Fibroblast of the aortic adventitia (primary cell): ENCODE results near the gene ZNF24. TPM values are rescaled to one million over a fixed set of nuclear protein-coding genes. Genes with fewer than 3 reads are reported as not detected.

Source experiments
- DNase-seq: peaks from one replicate; pipeline ENCODE4 v3.0.0-alpha.2; 2010; ENCODE audit warnings: low read depth
- H3K4me3 ChIP-seq: 2 replicates; pipeline ENCODE4 v1.5.1; 2011; ENCODE audit warnings: low read depth, mild to moderate bottlenecking, control low read depth, low read length, moderate library complexity
- CTCF ChIP-seq: IDR thresholded peaks from 2 replicates; pipeline ENCODE4 v1.5.1; 2011; ENCODE audit warnings: mild to moderate bottlenecking, low read length, control low read depth, inconsistent platforms; ENCODE audit not compliant: insufficient read depth
- total RNA-seq: library from RNA; depleted of rRNA; stranded (reverse); fragments of >200 nt; gene quantifications from 2 replicates; pipeline ENCODE4 v1.2.3, GENCODE V29; 2012; ENCODE audit warnings: low replicate concordance

The ZNF24 gene
- total RNA-seq, 1 donor = 29.4 TPM

- TF ChIP-seq CTCF = peak; percentile 97
- DNase-seq = peak; percentile 92
Observed at GRCh38 chr18:35386600-35387100, 42.4 kb upstream of the ZNF24 start.

GRCh38 chr18:35383136-35383535, 38.9 kb upstream of the ZNF24 start:
- no peak for TF ChIP-seq CTCF
- DNase-seq = no peak
- no peak overlapping the region for H3K4me3 ChIP-seq

More at GRCh38 chr18:35386600-35387100, 42.4 kb upstream of the ZNF24 start:
- no peak overlapping the region for H3K4me3 ChIP-seq

- DNase-seq = no peak
- TF ChIP-seq CTCF = no peak
- H3K4me3 ChIP-seq = no peak overlapping the region
Observed at GRCh38 chr18:35379421-35379820, 35.2 kb upstream of the ZNF24 start.

- DNase-seq = no peak
- no peak overlapping the region for H3K4me3 ChIP-seq
- TF ChIP-seq CTCF = no peak
Observed at GRCh38 chr18:35378574-35378896, 34.3 kb upstream of the ZNF24 start.

GRCh38 chr18:35377875-35378573, 33.8 kb upstream of the ZNF24 start:
- peak; percentile 37 for TF ChIP-seq CTCF
- peak; percentile 66 for DNase-seq
- no peak overlapping the region for H3K4me3 ChIP-seq

GRCh38 chr18:35376742-35377695, 32.8 kb upstream of the ZNF24 start, which contains the start of gene ZNF396:
Gene ZNF396 (minus strand): TSS chr18:35377337. CDS start chr18:35374292, 3,045 bp downstream.
- TF ChIP-seq CTCF = no peak
- DNase-seq = peak; percentile 43
- H3K4me3 ChIP-seq = peak within 1 kb of the TSS; percentile 74
